ENCODE results near the gene AHRR. TPM values are rescaled to one million over a fixed set of nuclear protein-coding genes. Genes with fewer than 3 reads are reported as not detected.
"Not testable (repeated sequence)": the region's sequence is repeated elsewhere in the genome, so short reads cannot be mapped to it uniquely, and the experiment has no call there.

The AHRR gene
- total RNA-seq, 1 donor from 2014 or later = 4.5 TPM

DNA sequence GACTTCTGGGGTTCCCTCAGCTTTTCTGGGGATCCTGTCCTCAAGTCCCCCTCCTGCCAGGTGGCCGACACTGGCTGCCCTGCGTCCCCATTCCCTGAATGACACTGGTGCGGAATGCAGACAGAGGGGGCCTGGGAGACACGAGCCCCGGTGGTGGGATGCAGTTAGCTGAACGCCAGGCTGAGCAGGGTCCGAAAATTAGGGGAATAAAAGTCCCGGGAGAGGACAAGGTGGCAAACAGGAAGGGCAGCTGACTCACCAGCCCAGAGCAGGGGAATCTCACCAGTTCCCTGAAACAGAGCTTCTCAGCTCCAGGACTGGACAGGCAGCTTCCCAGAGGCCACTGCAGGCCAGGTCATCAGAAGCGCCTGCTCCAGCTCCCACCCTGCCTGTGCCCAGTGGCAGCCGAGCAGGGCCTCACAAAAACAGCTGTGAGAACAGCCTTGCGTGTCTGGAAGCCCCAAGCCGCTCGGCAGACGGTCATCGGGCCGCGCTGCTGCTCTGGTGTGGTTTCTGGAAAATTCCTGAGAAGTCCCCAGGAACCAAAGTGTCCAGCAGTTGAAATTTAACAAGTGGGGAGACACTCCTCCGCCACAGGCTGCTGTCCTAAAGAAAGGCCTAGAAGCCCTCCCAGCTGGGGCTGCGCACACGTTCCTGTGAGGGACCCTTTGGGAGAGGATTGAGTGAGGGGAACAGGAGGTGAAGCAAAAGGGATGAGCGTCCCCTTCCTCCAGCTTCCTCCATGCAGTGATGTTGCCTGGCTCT is 73.8 kb downstream of the AHRR start:
- peak in 1 of 2 donors; percentile 91 for DNase-seq (ENCODE audit: low read depth in 2 of 2)

DNA sequence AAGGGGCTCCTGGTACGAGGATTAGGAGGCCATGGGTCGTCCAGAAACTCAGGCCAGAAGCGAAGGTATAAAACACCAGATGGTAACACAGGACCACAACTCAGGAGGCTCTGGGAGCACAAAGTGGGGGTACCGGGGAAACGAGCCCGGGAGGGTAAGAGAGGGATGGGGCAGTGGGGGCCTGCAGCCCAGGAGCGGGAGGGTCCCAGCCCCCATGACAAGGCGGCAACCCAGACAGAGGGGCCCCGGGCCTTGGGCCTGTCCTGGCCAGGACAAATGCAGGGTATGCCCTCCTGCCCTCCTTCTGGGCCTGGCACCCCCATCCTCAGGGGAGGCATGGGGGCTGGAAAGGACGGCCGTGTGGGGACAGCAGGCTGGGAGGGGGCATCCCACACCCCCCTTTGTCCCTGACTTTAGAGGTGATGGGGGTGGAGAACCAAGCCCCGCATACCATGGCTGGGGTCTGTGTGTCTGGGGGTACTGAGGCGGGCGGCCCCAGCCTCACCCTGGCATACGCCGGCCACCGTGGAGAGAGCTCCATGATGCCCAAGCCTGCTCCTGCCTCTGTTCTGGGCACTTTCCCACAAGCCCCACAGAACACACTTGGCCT is 74.5 kb downstream of the AHRR start:
- no peak for DNase-seq (ENCODE audit: low read depth in 2 of 2)

- no peak for DNase-seq (ENCODE audit: low read depth in 2 of 2)
Observed at GRCh38 chr5:396531-396961, 75.0 kb downstream of the AHRR start.

- not testable (repeated sequence) for DNase-seq (ENCODE audit: low read depth in 2 of 2)
Observed at GRCh38 chr5:398141-398474, 76.6 kb downstream of the AHRR start.

GRCh38 chr5:398475-399295 is 77.2 kb downstream of the AHRR start:
- no peak for DNase-seq (ENCODE audit: low read depth in 2 of 2)

GRCh38 chr5:399296-400281 is 78.1 kb downstream of the AHRR start:
- peak; percentile 88 to 98 for DNase-seq (ENCODE audit: low read depth in 2 of 2)

- DNase-seq (ENCODE audit: low read depth in 2 of 2) = peak; percentile 62 to 70
Observed at GRCh38 chr5:400282-401145, 79.0 kb downstream of the AHRR start.

DNA sequence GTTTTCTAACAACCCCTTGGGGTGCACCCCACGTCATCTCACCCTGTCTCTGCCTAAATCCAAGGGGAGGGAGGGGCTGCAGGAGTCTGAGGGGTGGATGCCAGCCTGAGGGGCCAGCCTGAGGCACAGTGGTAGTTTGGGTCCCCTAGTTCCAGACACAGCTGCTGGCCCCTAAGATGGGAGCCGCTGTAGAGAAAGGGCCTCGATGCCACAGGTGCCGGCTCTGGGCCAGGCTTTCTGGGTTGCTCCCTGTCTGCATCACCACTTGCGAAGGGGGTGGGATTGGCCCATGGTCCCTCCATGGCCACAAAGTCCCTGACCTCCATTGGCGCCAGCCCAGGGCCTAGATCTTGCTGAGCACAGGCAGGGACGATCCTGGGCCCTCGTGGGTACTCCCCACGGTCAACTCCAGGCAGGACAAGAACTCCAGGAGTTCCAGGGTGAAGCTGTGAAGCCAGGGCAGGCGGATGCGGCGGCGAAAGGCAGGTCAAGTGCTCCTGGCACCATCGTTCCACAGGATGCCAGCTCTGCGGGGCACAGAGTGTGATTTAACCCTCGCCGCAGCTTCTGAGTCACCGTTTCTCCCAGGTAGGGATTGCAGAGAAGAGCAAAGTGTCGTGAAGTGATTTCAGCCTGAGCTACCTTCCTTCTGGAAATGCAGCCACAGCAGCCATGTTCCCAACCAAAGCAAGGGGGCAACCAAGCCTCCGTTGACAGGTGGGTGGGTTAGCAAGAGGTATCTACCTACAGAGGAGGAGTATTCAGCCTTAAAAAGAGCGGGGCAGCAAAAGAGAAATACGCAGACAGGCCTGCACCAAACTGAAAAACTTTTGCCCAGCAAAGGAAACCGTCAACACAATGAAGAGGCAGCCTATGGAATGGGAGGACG is 79.9 kb downstream of the AHRR start:
- DNase-seq (ENCODE audit: low read depth in 2 of 2) = no peak

DNA sequence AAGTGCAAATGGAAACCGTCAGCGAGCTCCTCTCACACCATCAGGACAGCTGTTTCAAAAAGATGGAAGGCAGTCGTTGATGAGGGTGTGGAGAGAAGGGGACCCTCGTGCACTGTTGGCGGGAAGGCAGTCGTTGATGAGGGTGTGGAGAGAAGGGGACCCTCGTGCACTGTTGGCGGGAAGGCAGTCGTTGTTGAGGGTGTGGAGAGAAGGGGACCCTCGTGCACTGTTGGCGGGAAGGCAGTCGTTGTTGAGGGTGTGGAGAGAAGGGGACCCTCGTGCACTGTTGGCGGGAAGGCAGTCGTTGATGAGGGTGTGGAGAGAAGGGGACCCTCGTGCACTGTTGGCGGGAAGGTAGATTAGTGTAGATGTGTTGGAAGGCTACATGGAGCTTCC is 80.7 kb downstream of the AHRR start:
- not testable (repeated sequence) for DNase-seq (ENCODE audit: low read depth in 2 of 2)

- DNase-seq (ENCODE audit: low read depth in 2 of 2) = no peak
Observed at GRCh38 chr5:402615-403359, 81.3 kb downstream of the AHRR start.

- DNase-seq (ENCODE audit: low read depth in 2 of 2) = no peak
Observed at GRCh38 chr5:403995-404394, 82.5 kb downstream of the AHRR start.

- DNase-seq (ENCODE audit: low read depth in 2 of 2) = no peak
Observed at GRCh38 chr5:404666-405241, 83.2 kb downstream of the AHRR start.

DNA sequence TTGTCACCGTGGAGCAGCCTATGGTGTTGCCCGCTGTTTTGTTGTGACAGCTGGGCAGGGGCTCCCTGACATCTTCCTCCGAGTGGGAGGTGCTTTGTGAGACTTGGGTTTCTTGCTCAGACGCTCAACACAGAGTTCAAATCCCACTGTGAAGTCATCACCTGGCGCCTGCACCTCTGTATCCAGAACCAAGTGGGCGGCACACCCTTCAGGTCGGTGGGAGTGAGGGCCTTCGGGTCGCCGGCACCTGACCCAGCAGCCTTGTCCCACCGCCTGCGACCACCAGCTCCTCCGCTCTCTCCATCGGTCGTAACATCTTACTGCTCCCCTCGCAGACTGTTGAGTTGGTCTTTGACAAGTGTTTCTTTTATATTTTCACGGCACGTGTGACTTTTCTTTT is 83.9 kb downstream of the AHRR start:
- DNase-seq (ENCODE audit: low read depth in 2 of 2) = no peak

DNA sequence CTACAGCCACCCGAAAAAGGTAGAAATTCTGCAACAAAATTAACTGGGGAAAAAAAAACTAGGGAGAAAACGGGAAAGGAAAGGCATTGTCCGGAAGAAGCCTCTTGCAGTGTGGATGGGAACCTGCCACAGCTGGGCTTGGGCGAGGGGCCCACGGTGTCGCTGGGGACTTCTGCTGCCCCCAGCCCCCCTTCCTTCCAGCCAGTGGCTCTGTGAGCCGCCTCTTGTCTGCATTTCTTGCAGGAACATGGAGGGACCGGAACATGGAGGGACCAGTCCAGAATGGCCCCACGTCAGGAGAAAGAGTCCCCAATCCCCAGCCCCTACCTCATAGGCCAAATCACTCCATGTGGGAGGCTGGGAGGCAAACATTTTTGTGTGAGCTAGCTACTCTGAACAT is 84.5 kb downstream of the AHRR start:
- no peak for DNase-seq (ENCODE audit: low read depth in 2 of 2)

DNA sequence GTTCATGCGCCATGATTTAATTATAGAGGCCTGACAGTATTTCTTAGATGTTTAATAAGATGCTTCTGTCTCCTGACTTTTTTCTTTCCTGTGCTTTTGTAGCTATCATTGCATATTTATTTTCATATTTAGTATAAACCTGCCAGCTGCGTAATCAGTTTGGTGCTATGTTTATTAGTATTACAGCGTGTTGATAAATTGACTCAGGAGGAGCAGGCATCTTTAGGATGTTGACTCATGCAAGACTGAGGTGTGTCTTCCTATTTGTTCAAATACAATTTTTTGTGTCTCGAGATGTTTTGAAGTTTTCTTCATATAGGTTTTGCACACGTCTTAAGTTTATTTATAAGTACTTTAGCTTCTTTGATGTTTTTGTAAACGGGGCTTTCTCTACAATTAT is 85.5 kb downstream of the AHRR start:
- peak in 1 of 2 donors; percentile 75 for DNase-seq (ENCODE audit: low read depth in 2 of 2)

GRCh38 chr5:407801-408268 is 86.3 kb downstream of the AHRR start:
- DNase-seq (ENCODE audit: low read depth in 2 of 2) = no peak

GRCh38 chr5:410911-411517 is 89.5 kb downstream of the AHRR start:
- DNase-seq (ENCODE audit: low read depth in 2 of 2) = no peak

DNA sequence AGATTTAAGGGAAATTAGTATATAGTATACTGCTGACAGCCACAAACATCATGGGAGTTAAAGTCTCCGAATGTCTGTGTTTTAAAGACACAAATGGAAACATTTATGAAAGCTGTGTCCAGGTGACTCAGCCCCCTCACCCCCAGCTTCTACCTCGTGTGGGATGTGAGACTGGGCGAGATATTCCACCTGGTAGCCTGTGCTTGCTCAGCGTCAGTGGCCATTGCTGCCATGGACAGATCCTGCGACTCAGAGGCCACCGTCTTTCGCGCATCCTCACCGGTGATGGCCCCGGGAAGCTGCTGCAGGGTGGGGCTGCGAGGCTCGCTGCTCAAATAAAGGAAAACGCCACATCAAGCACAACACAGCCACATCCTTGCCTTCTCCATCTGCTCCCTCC is 90.2 kb downstream of the AHRR start:
- no peak for DNase-seq (ENCODE audit: low read depth in 2 of 2)
